Caco-2 (cell line): Measurements from ENCODE around the gene CYP4F12. TPM values are rescaled to one million over a fixed set of nuclear protein-coding genes. Genes with fewer than 3 reads are reported as not detected.

Experiments
- BruUV-seq: library from RNA; stranded (reverse); fragments of 400-500 nt; replicated peaks from 2 replicates; lab custom pipeline; 2021; lab: Mats Ljungman, UMichigan
- CTCF ChIA-PET: fragments of 300-600 bp; sonication (Branson Sonifier 250); formaldehyde crosslinking; loops from one replicate; lab custom pipeline; 2022; ENCODE audit warnings: antibody characterized with exemption; lab: Charles Lee
- POLR2A ChIA-PET: fragments of 300-600 bp; sonication (Branson Sonifier 250); formaldehyde crosslinking; loops from one replicate; lab custom pipeline; 2022; ENCODE audit warnings: antibody characterized with exemption; lab: Charles Lee
- DNase-seq, 2 experiments: peaks; one replicate each; pipeline versions ENCODE4 v3.0.0 to v3.0.0-alpha.2; 2020 to 2022
- H3K27me3 ChIP-seq: replicated peaks from 2 replicates; pipeline ENCODE4 v1.6.0; 2011; ENCODE audit warnings: low read length; ENCODE audit not compliant: control insufficient read depth, insufficient read depth
- H3K36me3 ChIP-seq: 2 replicates; pipeline ENCODE4 v1.5.1; 2011; ENCODE audit warnings: low read length; ENCODE audit not compliant: control insufficient read depth, insufficient read depth
- H3K4me1 ChIP-seq: fragments of 250-450 bp; sonication (Bioruptor Pico); 2 replicates; pipeline ENCODE4 v1.5.1; 2020; ENCODE audit warnings: mild to moderate bottlenecking
- H3K4me3 ChIP-seq: 2 replicates; pipeline ENCODE4 v1.5.1; 2011; ENCODE audit warnings: low read depth, mild to moderate bottlenecking, control low read depth, low read length
- H3K9me3 ChIP-seq: fragments of 250-450 bp; sonication (Bioruptor Pico); 2 replicates; pipeline ENCODE4 v1.5.1; 2020; ENCODE audit warnings: mild to moderate bottlenecking, moderate library complexity
- H3K27ac Mint-ChIP-seq: one replicate; pipeline ENCODE4 v1.8.0; 2022; ENCODE audit warnings: mixed read lengths; ENCODE audit not compliant: unreplicated experiment
- H3K27me3 Mint-ChIP-seq: one replicate; pipeline ENCODE4 v1.8.0; 2022; ENCODE audit warnings: mixed read lengths; ENCODE audit not compliant: insufficient read depth, unreplicated experiment
- H3K36me3 Mint-ChIP-seq: one replicate; pipeline ENCODE4 v1.8.0; 2022; ENCODE audit warnings: mild to moderate bottlenecking, mixed read lengths; ENCODE audit not compliant: insufficient read depth, unreplicated experiment
- H3K4me1 Mint-ChIP-seq: one replicate; pipeline ENCODE4 v1.8.0; 2022; ENCODE audit warnings: low read depth, mixed read lengths; ENCODE audit not compliant: unreplicated experiment
- H3K4me3 Mint-ChIP-seq: one replicate; pipeline ENCODE4 v1.8.0; 2022; ENCODE audit warnings: mild to moderate bottlenecking, moderate library complexity, mixed read lengths; ENCODE audit not compliant: unreplicated experiment
- H3K9me3 Mint-ChIP-seq: one replicate; pipeline ENCODE4 v1.8.0; 2022; ENCODE audit warnings: mixed read lengths; ENCODE audit not compliant: unreplicated experiment
- intact Hi-C: fragments of 100-400 bp; cut with micrococcal nuclease; formaldehyde crosslinking; loops from one replicate; pipeline ENCODE4 v1.10.0; 2022; ENCODE audit not compliant: unreplicated experiment
- total RNA-seq: library from RNA; stranded (reverse); gene quantifications from 2 replicates; pipeline ENCODE4 v1.2.3, GENCODE V29; 2022
- TF ChIP-seq, protein P1 (sequence below), 2 experiments: fragments of 200-600 bp in 1 of 2; IDR thresholded peaks; 1 replicate in 1 of 2; 2 replicates in 1 of 2; pipeline versions ENCODE4 v1.5.1 to v1.8.0; 2011 to 2022; ENCODE audit warnings: antibody characterized with exemption in 1 of 2, control low read depth in 1 of 2, inconsistent platforms in 1 of 2, low read depth in 1 of 2, low read length in 1 of 2, mild to moderate bottlenecking in 1 of 2, moderate library complexity in 1 of 2; ENCODE audit not compliant: insufficient read depth in 1 of 2, severe bottlenecking in 1 of 2, unreplicated experiment in 1 of 2

The CYP4F12 gene
- total RNA-seq, 1 experiment from 2014 or later = 0.16 TPM

DNA sequence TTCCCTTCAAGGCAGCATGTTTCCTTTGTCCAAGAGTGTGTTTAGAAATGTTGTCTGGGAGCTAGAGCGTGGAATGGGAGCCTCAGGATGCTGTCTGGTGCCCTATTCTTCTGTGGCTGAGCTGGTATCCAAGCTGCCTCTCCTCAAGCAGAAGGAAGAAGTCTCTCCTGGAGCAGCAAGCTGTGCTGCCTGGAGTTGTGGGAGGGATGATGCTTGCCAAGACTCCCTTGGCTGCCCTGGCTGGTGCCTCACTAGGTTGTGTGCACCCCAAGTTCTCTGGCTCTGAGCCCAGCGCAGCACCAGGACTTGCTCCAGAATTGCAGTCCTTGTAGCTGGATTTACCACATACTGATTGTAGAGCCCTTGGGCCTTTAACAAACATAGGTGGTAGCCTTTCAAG lies 36.9 kb upstream of the CYP4F12 start:
- BruUV-seq = no TSS peak
- TF ChIP-seq, protein P1, sequence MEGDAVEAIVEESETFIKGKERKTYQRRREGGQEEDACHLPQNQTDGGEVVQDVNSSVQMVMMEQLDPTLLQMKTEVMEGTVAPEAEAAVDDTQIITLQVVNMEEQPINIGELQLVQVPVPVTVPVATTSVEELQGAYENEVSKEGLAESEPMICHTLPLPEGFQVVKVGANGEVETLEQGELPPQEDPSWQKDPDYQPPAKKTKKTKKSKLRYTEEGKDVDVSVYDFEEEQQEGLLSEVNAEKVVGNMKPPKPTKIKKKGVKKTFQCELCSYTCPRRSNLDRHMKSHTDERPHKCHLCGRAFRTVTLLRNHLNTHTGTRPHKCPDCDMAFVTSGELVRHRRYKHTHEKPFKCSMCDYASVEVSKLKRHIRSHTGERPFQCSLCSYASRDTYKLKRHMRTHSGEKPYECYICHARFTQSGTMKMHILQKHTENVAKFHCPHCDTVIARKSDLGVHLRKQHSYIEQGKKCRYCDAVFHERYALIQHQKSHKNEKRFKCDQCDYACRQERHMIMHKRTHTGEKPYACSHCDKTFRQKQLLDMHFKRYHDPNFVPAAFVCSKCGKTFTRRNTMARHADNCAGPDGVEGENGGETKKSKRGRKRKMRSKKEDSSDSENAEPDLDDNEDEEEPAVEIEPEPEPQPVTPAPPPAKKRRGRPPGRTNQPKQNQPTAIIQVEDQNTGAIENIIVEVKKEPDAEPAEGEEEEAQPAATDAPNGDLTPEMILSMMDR (IDR thresholded peaks at IDR 0.05; ENCODE audit: insufficient read depth in 1 of 2, low read depth in 1 of 2, low read length in 1 of 2, severe bottlenecking in 1 of 2, unreplicated experiment in 1 of 2) = no peak
- Histone ChIP-seq H3K9me3 (no peaks in the 10 kb centered on the region), H3K4me3 (no peak overlapping the region), H3K36me3 (no peaks in the 10 kb centered on the region), H3K4me1 (no peaks in the 10 kb centered on the region), H3K27me3 (no peaks in the 10 kb centered on the region; the same call in 1 of the 2 replicates)
- H3K9me3 Mint-ChIP-seq = no peaks in the 10 kb centered on the region
- no peak overlapping the region for H3K27ac Mint-ChIP-seq
- no peak for DNase-seq
- H3K4me3 Mint-ChIP-seq = no peak overlapping the region
- intact Hi-C loops = no loop called here
- POLR2A ChIA-PET = no interaction called here
- CTCF ChIA-PET = no interaction called here
- peaks cover 3% of the 10 kb centered on the region for H3K27me3 Mint-ChIP-seq
- no peaks in the 10 kb centered on the region for H3K4me1 Mint-ChIP-seq
- H3K36me3 Mint-ChIP-seq = no peaks in the 10 kb centered on the region

DNA sequence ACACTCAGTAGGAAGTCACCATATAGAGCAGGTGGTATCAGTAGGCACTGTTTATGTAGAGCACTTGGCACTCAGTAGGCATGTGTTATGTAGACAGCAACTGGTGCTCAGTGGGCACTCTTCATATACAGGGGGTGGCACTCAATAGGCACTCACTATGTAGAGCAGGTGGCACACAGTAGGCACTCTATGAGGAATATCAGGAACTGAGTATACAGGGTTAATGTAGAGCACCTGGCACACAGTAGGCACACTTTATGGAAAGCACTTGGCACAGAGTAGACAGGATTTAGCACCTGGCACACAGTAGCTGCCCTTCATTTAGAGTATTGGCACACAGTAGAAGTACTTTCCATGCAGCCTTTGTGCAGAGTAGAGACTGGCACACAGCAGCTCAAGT lies 33.3 kb upstream of the CYP4F12 start:
- CTCF ChIA-PET = interaction anchor here (0.7 kb wide), 1 partner anchor 450 kb away, joined by 3 read pairs; no protein-coding TSS in a partner anchor
- Histone ChIP-seq H3K36me3 (no peaks in the 10 kb centered on the region), H3K4me1 (no peaks in the 10 kb centered on the region), H3K9me3 (no peaks in the 10 kb centered on the region), H3K4me3 (no peak overlapping the region), H3K27me3 (no peaks in the 10 kb centered on the region; the same call in 1 of the 2 replicates)
- DNase-seq = no peak
- no TSS peak for BruUV-seq
- Mint-ChIP-seq H3K4me1 (no peaks in the 10 kb centered on the region), H3K9me3 (peaks cover 12% of the 10 kb centered on the region), H3K36me3 (no peaks in the 10 kb centered on the region), H3K27me3 (peaks cover 3% of the 10 kb centered on the region), H3K27ac (no peak overlapping the region), H3K4me3 (no peak overlapping the region)
- TF ChIP-seq, protein P1 (IDR thresholded peaks at IDR 0.05; ENCODE audit: insufficient read depth in 1 of 2, low read depth in 1 of 2, low read length in 1 of 2, severe bottlenecking in 1 of 2, unreplicated experiment in 1 of 2) = no peak
- intact Hi-C loops = no loop called here
- POLR2A ChIA-PET = no interaction called here

GRCh38 chr19:15640294-15640903 lies 32.5 kb upstream of the CYP4F12 start, which contains the start of gene CYP4F3:
CYP4F3 (plus strand) TSS chr19:15640897; CDS start chr19:15641416, 519 bp downstream.
- Mint-ChIP-seq H3K27me3 (peaks cover 3% of the 10 kb centered on the region), H3K27ac (no peak within 1 kb of the TSS)
- CTCF ChIA-PET = no interaction called here

More at GRCh38 chr19:15640294-15640903, 32.5 kb upstream of the CYP4F12 start, which contains the start of gene CYP4F3:
- H3K4me1 ChIP-seq = no peaks in the 10 kb centered on the region
- no peaks in the 10 kb centered on the region for H3K36me3 ChIP-seq
- no TSS peak for BruUV-seq
- no peaks in the 10 kb centered on the region; the same call in 1 of the 2 replicates for H3K27me3 ChIP-seq
- H3K4me1 Mint-ChIP-seq = no peaks in the 10 kb centered on the region
- no peak within 1 kb of the TSS for H3K4me3 ChIP-seq
- intact Hi-C loops = no loop called here
- POLR2A ChIA-PET = no interaction called here
- TF ChIP-seq, protein P1 (IDR thresholded peaks at IDR 0.05; ENCODE audit: insufficient read depth in 1 of 2, low read depth in 1 of 2, low read length in 1 of 2, severe bottlenecking in 1 of 2, unreplicated experiment in 1 of 2) = no peak
- H3K9me3 ChIP-seq = no peaks in the 10 kb centered on the region
- H3K4me3 Mint-ChIP-seq = no peak within 1 kb of the TSS
- no peak for DNase-seq
- no peaks in the 10 kb centered on the region for H3K36me3 Mint-ChIP-seq
- H3K9me3 Mint-ChIP-seq = peaks cover 12% of the 10 kb centered on the region
